HepG2 (cell line): ENCODE data around the gene TMCO2. TPM values are rescaled to one million over a fixed set of nuclear protein-coding genes. Genes with fewer than 3 reads are reported as not detected.

Experiments used
- ATAC-seq: fragments of 200-7000 bp; cut with Tn5 transposase; 3 replicates; pipeline ENCODE4 v1.9.1; 2020; ENCODE audit warnings: mild to moderate bottlenecking, moderate library complexity
- BruUV-seq: library from RNA; stranded (reverse); fragments of 400-500 nt; replicated peaks from 2 replicates; lab custom pipeline; 2021; lab: Mats Ljungman, UMichigan
- CTCF ChIA-PET: fragments of 300-600 bp; formaldehyde crosslinking; extraction: SDS; loops from one replicate; lab custom pipeline; 2021; ENCODE audit warnings: low total read pairs, inconsistent platforms, low intra/inter-chr PET ratio; lab: Yijun Ruan, JAX
- POLR2A ChIA-PET: fragments of 350-600 bp; sonication (Branson Sonifier 250); formaldehyde crosslinking; loops from one replicate; lab custom pipeline; 2020; ENCODE audit warnings: antibody characterized with exemption, inconsistent platforms; lab: Yijun Ruan, JAX
- DNase-seq: peaks from one replicate; pipeline ENCODE4 v3.0.0-alpha.2; 2015; ENCODE audit warnings: low spot score
- FAIRE-seq: peaks from 3 replicates; lab custom pipeline; 2011; peaks lifted over from hg19 to GRCh38; lab: Jason Lieb, UNC
- H2AFZ ChIP-seq: one replicate; pipeline ENCODE4 v1.6.1; 2011; ENCODE audit warnings: low read length, inconsistent platforms
- H3K27ac ChIP-seq: fragments of 300-600 bp; 3 replicates; pipeline ENCODE4 v1.8.0; 2011; ENCODE audit warnings: mixed run types, mild to moderate bottlenecking, mixed read lengths, low read length, inconsistent platforms; ENCODE audit not compliant: insufficient read depth; ENCODE audit errors: extremely low read length
- H3K27me3 ChIP-seq, 2 experiments: fragments of 200-600 bp in 1 of 2; 2 replicates in 1 of 2; 3 replicates in 1 of 2; pipeline versions ENCODE4 v1.6.0 to v1.8.0; 2011; ENCODE audit warnings: low read length in 2 of 2, mild to moderate bottlenecking in 2 of 2, moderate library complexity in 2 of 2, inconsistent platforms in 1 of 2; ENCODE audit not compliant: insufficient read depth in 2 of 2, control insufficient read depth in 1 of 2
- H3K36me3 ChIP-seq, 2 experiments: fragments of 200-600 bp in 1 of 2; replicated peaks in 1 of 2; 2 replicates in 1 of 2; 3 replicates in 1 of 2; pipeline versions ENCODE4 v1.5.1 to v1.8.0; 2011; ENCODE audit warnings: low read length in 2 of 2, inconsistent platforms in 1 of 2; ENCODE audit not compliant: insufficient read depth in 2 of 2, control insufficient read depth in 1 of 2
- H3K4me1 ChIP-seq: 2 replicates; pipeline ENCODE4 v1.5.1; 2012; ENCODE audit warnings: low read length, inconsistent platforms; ENCODE audit not compliant: insufficient read depth
- H3K4me2 ChIP-seq: 2 replicates; pipeline ENCODE4 v1.6.0; 2011; ENCODE audit warnings: low read depth, low read length, inconsistent platforms
- H3K4me3 ChIP-seq, 3 experiments: fragments of 200-600 bp in 1 of 3; sonication (generic), shearing (Covaris generic) in 1 of 3; replicated peaks in 1 of 3; 2 replicates each; pipeline ENCODE4 v1.5.1; 2011 to 2016; ENCODE audit warnings: low read length in 3 of 3, inconsistent platforms in 2 of 3, low read depth in 2 of 3, mild to moderate bottlenecking in 2 of 3, control low read depth in 1 of 3, mixed read lengths in 1 of 3; ENCODE audit not compliant: insufficient read depth in 1 of 3
- H3K79me2 ChIP-seq: one replicate; pipeline ENCODE4 v1.6.1; 2011; ENCODE audit warnings: low read length, inconsistent platforms; ENCODE audit not compliant: insufficient read depth
- H3K9ac ChIP-seq: 2 replicates; pipeline ENCODE4 v1.6.0; 2011; ENCODE audit warnings: mild to moderate bottlenecking, low read depth, low read length, inconsistent platforms; ENCODE audit not compliant: insufficient read depth
- H3K9me3 ChIP-seq: 2 replicates; pipeline ENCODE4 v1.5.1; 2012; ENCODE audit warnings: mild to moderate bottlenecking, low read length
- H4K20me1 ChIP-seq: 2 replicates; pipeline ENCODE4 v1.6.0; 2011; ENCODE audit warnings: inconsistent platforms, mild to moderate bottlenecking, low read length, moderate library complexity; ENCODE audit not compliant: insufficient read depth
- ATF7 ChIP-seq, 2 experiments: fragments of 450-650 bp in 1 of 2; sonication (generic) in 1 of 2; formaldehyde crosslinking in 1 of 2; IDR thresholded peaks; 2 replicates each; pipeline versions ENCODE4 v1.4.0 to v1.6.1; 2016 to 2020; ENCODE audit warnings: antibody characterized with exemption in 1 of 2, mild to moderate bottlenecking in 1 of 2, missing genetic modification reagents in 1 of 2
- E2F5 ChIP-seq: sonication (generic); formaldehyde crosslinking; conservative IDR thresholded peaks from 2 replicates; pipeline ENCODE4 v1.4.0; 2020; ENCODE audit warnings: missing genetic modification reagents
- ZNF121 ChIP-seq: sonication (generic); formaldehyde crosslinking; IDR thresholded peaks from 2 replicates; pipeline ENCODE4 v1.5.0; 2020; ENCODE audit warnings: mild to moderate bottlenecking, missing genetic modification reagents
- ZNF232 ChIP-seq: sonication (generic); formaldehyde crosslinking; IDR thresholded peaks from 2 replicates; pipeline ENCODE4 v1.4.0; 2020; ENCODE audit warnings: missing genetic modification reagents, borderline replicate concordance
- in situ Hi-C: cut with HindIII; loops from 2 replicates; pipeline ENCODE4 v1.10.0; 2017; ENCODE audit warnings: low pct_unique_long_range_greater_than_20kb; ENCODE audit not compliant: extremely low pct_ligation_motif_present
- intact Hi-C: fragments of 100-400 bp; cut with micrococcal nuclease; formaldehyde crosslinking; loops from one replicate; pipeline ENCODE4 v1.10.0; 2022; ENCODE audit not compliant: unreplicated experiment
- polyA plus RNA-seq, 8 experiments: library from polyadenylated mRNA; depleted of rRNA in 3 of 8; stranded (reverse) in 7 of 8; unstranded in 1 of 8; fragments of >200 nt; fragmentation: Illumina TruSeq in 4 of 8; extraction: Trizol in 4 of 8; gene quantifications; 2 replicates each; pipeline versions ENCODE4 v1.2.1 to v1.2.3, GENCODE V29; 2011 to 2016; ENCODE audit warnings: low read depth in 4 of 8, missing spikeins in 1 of 8, mixed read lengths in 1 of 8; ENCODE audit not compliant: insufficient read depth in 1 of 8
- total RNA-seq, 5 experiments: library from RNA; depleted of rRNA; stranded (reverse); fragments of >200 nt; fragmentation: Illumina TruSeq; extraction: Trizol; gene quantifications; 2 replicates each; pipeline ENCODE4 v1.2.3, GENCODE V29; 2016; ENCODE audit warnings: low read depth in 1 of 5

Gene TMCO2
- total and polyA plus RNA-seq, 2 of the 13 experiments (the other 11 are each of a cell fraction or from before 2014, with no cell fraction given), result not detected

GRCh38 chr1:40265298-40265697 is 17.6 kb downstream of the TMCO2 start:
- POLR2A ChIA-PET, result no interaction called here
- no peak overlapping the region for H3K27ac ChIP-seq
- no peaks in the 10 kb centered on the region for H3K9me3 ChIP-seq
- TF ChIP-seq ZNF232 (CRISPR knock-in tag) (no peak), ZNF121 (CRISPR knock-in tag) (peak; percentile 62; the same call in 1 of the 2 replicates)
- FAIRE-seq (no peak), ATAC-seq (no peak), DNase-seq (no peak)
- no peak overlapping the region for H3K4me3 ChIP-seq
- H4K20me1 ChIP-seq, result no peaks in the 10 kb centered on the region
- no peaks in the 10 kb centered on the region for H3K4me1 ChIP-seq
- CTCF ChIA-PET, result no interaction called here
- H3K9ac ChIP-seq, result no peak overlapping the region
- H3K27me3 ChIP-seq, result no peaks in the 10 kb centered on the region
- peaks cover 7 to 48% of the 10 kb centered on the region in 2 experiments; a peak in 4 of 5 replicates for H3K36me3 ChIP-seq
- intact Hi-C loops, result no loop called here
- no TSS peak for BruUV-seq
- no peak overlapping the region for H3K4me2 ChIP-seq
- H3K79me2 ChIP-seq, result peaks cover 18% of the 10 kb centered on the region
- no peak overlapping the region for H2AFZ ChIP-seq
- in situ Hi-C loops, result no loop called here

GRCh38 chr1:40265919-40266318 is 18.2 kb downstream of the TMCO2 start:
- no peak for FAIRE-seq
- no peaks in the 10 kb centered on the region for H3K9me3 ChIP-seq
- no peak overlapping the region for H2AFZ ChIP-seq
- H3K4me3 ChIP-seq, result no peak overlapping the region
- DNase-seq, result no peak
- H3K9ac ChIP-seq, result no peak overlapping the region
- no peak overlapping the region for H3K27ac ChIP-seq
- H3K36me3 ChIP-seq, result peaks cover 6 to 49% of the 10 kb centered on the region in 2 experiments; a peak in 4 of 5 replicates
- H3K79me2 ChIP-seq, result peaks cover 13% of the 10 kb centered on the region
- CTCF ChIA-PET, result no interaction called here
- no peaks in the 10 kb centered on the region for H3K4me1 ChIP-seq
- no peak overlapping the region for H3K4me2 ChIP-seq
- no TSS peak for BruUV-seq
- no peaks in the 10 kb centered on the region for H4K20me1 ChIP-seq
- H3K27me3 ChIP-seq, result no peaks in the 10 kb centered on the region
- in situ Hi-C loops (no loop called here), intact Hi-C loops (no loop called here)
- POLR2A ChIA-PET, result interaction anchor here (1.8 kb wide), 1 partner anchor 8 kb away, joined by 6 read pairs; the partner anchor contains the start of gene ZMPSTE24
- ATAC-seq, result no peak
- peak; percentile 60 for TF ChIP-seq ATF7 (IDR thresholded peaks at IDR 0.05)
- no peak for TF ChIP-seq ATF7 (CRISPR knock-in tag; IDR thresholded peaks at IDR 0.05)
- no peak for TF ChIP-seq E2F5 (CRISPR knock-in tag)
- TF ChIP-seq, all 625 proteins: peak for 1
